ENCODE results near the gene ATPAF2.

The ATPAF2 gene

GRCh38 chr17:18040261-18040858 is 1.4 kb upstream of the ATPAF2 start:
- in situ Hi-C loops (cut with HindIII; ENCODE audit: low sequenced_read_pairs) = no loop called here
- no peak for DNase-seq (ENCODE audit: low read depth, low spot score)
- no peak for TF ChIP-seq CTCF (IDR thresholded peaks at IDR 0.05; ENCODE audit: low read depth, low read length)
- peak overlapping the region; percentile 64 for H3K4me3 ChIP-seq (ENCODE audit: low read depth, low read length)

- peak overlapping the region; percentile 64 for H3K4me3 ChIP-seq (ENCODE audit: low read depth, low read length)
- no peak for TF ChIP-seq CTCF (IDR thresholded peaks at IDR 0.05; ENCODE audit: low read depth, low read length)
- in situ Hi-C loops (cut with HindIII; ENCODE audit: low sequenced_read_pairs) = no loop called here
- DNase-seq (ENCODE audit: low read depth, low spot score) = no peak
These were observed 730 bp upstream of the ATPAF2 start for GRCh38 chr17:18039535-18040260.

- DNase-seq (ENCODE audit: low read depth, low spot score) = peak; percentile 10
- in situ Hi-C loops (cut with HindIII; ENCODE audit: low sequenced_read_pairs) = no loop called here
- no peak for TF ChIP-seq CTCF (IDR thresholded peaks at IDR 0.05; ENCODE audit: low read depth, low read length)
- peak overlapping the region; percentile 64 for H3K4me3 ChIP-seq (ENCODE audit: low read depth, low read length)
These were observed 668 bp downstream of the ATPAF2 start for GRCh38 chr17:18038149-18038850.

- no peak for TF ChIP-seq CTCF (IDR thresholded peaks at IDR 0.05; ENCODE audit: low read depth, low read length)
- DNase-seq (ENCODE audit: low read depth, low spot score) = no peak
- in situ Hi-C loops (cut with HindIII; ENCODE audit: low sequenced_read_pairs) = no loop called here
- no peak overlapping the region for H3K4me3 ChIP-seq (ENCODE audit: low read depth, low read length)
These were observed 1.5 kb downstream of the ATPAF2 start for GRCh38 chr17:18037486-18037885.

- in situ Hi-C loops (cut with HindIII; ENCODE audit: low sequenced_read_pairs) = no loop called here
- DNase-seq (ENCODE audit: low read depth, low spot score) = no peak
- no peak for TF ChIP-seq CTCF (IDR thresholded peaks at IDR 0.05; ENCODE audit: low read depth, low read length)
- no peak overlapping the region for H3K4me3 ChIP-seq (ENCODE audit: low read depth, low read length)
These were observed 3.3 kb downstream of the ATPAF2 start for GRCh38 chr17:18035704-18036103.

GRCh38 chr17:18033442-18034099 is 5.4 kb downstream of the ATPAF2 start:
- DNase-seq (ENCODE audit: low read depth, low spot score) = peak; percentile 85
- H3K4me3 ChIP-seq (ENCODE audit: low read depth, low read length) = no peak overlapping the region
- in situ Hi-C loops (cut with HindIII; ENCODE audit: low sequenced_read_pairs) = no loop called here
- TF ChIP-seq CTCF (IDR thresholded peaks at IDR 0.05; ENCODE audit: low read depth, low read length) = peak; percentile 45
